HEK293 (cell line): ENCODE measurements around the gene ARHGAP36.
A peak's percentile ranks its signal among the peaks of the same experiment; 100 is the strongest.

Source experiments
- CTCF ChIA-PET: fragments of 350-600 bp; formaldehyde crosslinking; extraction: SDS; loops from one replicate; lab custom pipeline; 2021; ENCODE audit warnings: antibody characterized with exemption; lab: Yijun Ruan, JAX
- POLR2A ChIA-PET: fragments of 300-600 bp; formaldehyde crosslinking; extraction: SDS; loops from one replicate; lab custom pipeline; 2020; ENCODE audit warnings: antibody characterized with exemption, inconsistent platforms; lab: Yijun Ruan, JAX
- H3K27ac ChIP-seq: fragments of 200-500 bp; sonication (Bioruptor generic); 2 replicates; pipeline ENCODE4 v1.5.1; 2014; ENCODE audit warnings: low read depth, low read length, control low read depth, inconsistent platforms; ENCODE audit errors: extremely low read depth
- H3K36me3 ChIP-seq, 2 experiments: fragments of 200-500 bp in 1 of 2; sonication (Bioruptor generic) in 1 of 2; 1 replicate in 1 of 2; 2 replicates in 1 of 2; pipeline ENCODE4 v1.5.1; 2014 to 2017; ENCODE audit warnings: inconsistent platforms in 2 of 2, low read length in 2 of 2; ENCODE audit not compliant: control insufficient read depth in 2 of 2, insufficient read depth in 1 of 2
- H3K4me1 ChIP-seq: fragments of 200-500 bp; sonication (Bioruptor generic); 2 replicates; pipeline ENCODE4 v1.5.1; 2014; ENCODE audit warnings: mild to moderate bottlenecking, low read length, inconsistent platforms; ENCODE audit not compliant: control insufficient read depth, insufficient read depth
- H3K4me3 ChIP-seq: 2 replicates; pipeline ENCODE4 v1.5.1; 2011; ENCODE audit warnings: low read depth, mild to moderate bottlenecking, control low read depth, low read length, moderate library complexity
- H3K9me3 ChIP-seq: fragments of 200-500 bp; sonication (Bioruptor generic); 2 replicates; pipeline ENCODE4 v1.5.1; 2014; ENCODE audit warnings: low read depth, low read length, inconsistent platforms; ENCODE audit not compliant: control insufficient read depth, insufficient read depth
- EGR2 ChIP-seq: fragments of 450-650 bp; formaldehyde crosslinking; IDR thresholded peaks from 2 replicates; pipeline ENCODE4 v1.5.1; 2016; ENCODE audit warnings: low read depth, missing biosample characterization, missing genetic modification characterization
- HOXA7 ChIP-seq: sonication (generic); formaldehyde crosslinking; IDR thresholded peaks from 2 replicates; pipeline ENCODE4 v1.8.1; 2022; ENCODE audit warnings: missing genetic modification reagents, borderline replicate concordance
- KLF16 ChIP-seq: fragments of 450-650 bp; formaldehyde crosslinking; IDR thresholded peaks from 2 replicates; pipeline ENCODE4 v1.5.1; 2017; ENCODE audit warnings: missing biosample characterization, missing genetic modification characterization
- KLF8 ChIP-seq: fragments of 450-650 bp; formaldehyde crosslinking; IDR thresholded peaks from 2 replicates; pipeline ENCODE4 v1.5.1; 2016; ENCODE audit warnings: missing biosample characterization, missing genetic modification characterization
- MZF1 ChIP-seq: fragments of 450-650 bp; formaldehyde crosslinking; IDR thresholded peaks from 2 replicates; pipeline ENCODE4 v1.5.1; 2017; ENCODE audit warnings: missing biosample characterization, missing genetic modification characterization, borderline replicate concordance
- PRDM6 ChIP-seq: fragments of 450-650 bp; formaldehyde crosslinking; IDR thresholded peaks from 2 replicates; pipeline ENCODE4 v1.5.1; 2017; ENCODE audit warnings: missing biosample characterization, missing genetic modification characterization
- RBAK ChIP-seq: fragments of 450-650 bp; formaldehyde crosslinking; IDR thresholded peaks from 2 replicates; pipeline ENCODE4 v1.5.1; 2016; ENCODE audit warnings: missing biosample characterization, missing genetic modification characterization
- REST ChIP-seq: fragments of 450-650 bp; formaldehyde crosslinking; IDR thresholded peaks from 2 replicates; pipeline ENCODE4 v1.5.1; 2016; ENCODE audit warnings: missing biosample characterization, missing genetic modification characterization
- TRIM28 ChIP-seq: IDR thresholded peaks from 2 replicates; pipeline ENCODE4 v1.6.1; 2011; ENCODE audit warnings: low read length, control low read depth, borderline replicate concordance
- ZBTB17 ChIP-seq: fragments of 450-650 bp; formaldehyde crosslinking; IDR thresholded peaks from 2 replicates; pipeline ENCODE4 v1.5.1; 2016; ENCODE audit warnings: missing biosample characterization, missing genetic modification characterization
- ZBTB20 ChIP-seq: fragments of 450-650 bp; formaldehyde crosslinking; IDR thresholded peaks from 2 replicates; pipeline ENCODE4 v1.5.1; 2016; ENCODE audit warnings: missing biosample characterization, missing genetic modification characterization
- ZFHX2 ChIP-seq: fragments of 450-650 bp; formaldehyde crosslinking; conservative IDR thresholded peaks from 2 replicates; pipeline ENCODE4 v1.5.1; 2016; ENCODE audit warnings: missing biosample characterization, missing genetic modification characterization
- ZNF132 ChIP-seq: fragments of 450-650 bp; formaldehyde crosslinking; IDR thresholded peaks from 2 replicates; pipeline ENCODE4 v1.5.1; 2017; ENCODE audit warnings: missing biosample characterization, missing genetic modification characterization, borderline replicate concordance
- ZNF214 ChIP-seq: fragments of 450-650 bp; formaldehyde crosslinking; IDR thresholded peaks from 2 replicates; pipeline ENCODE4 v1.5.1; 2017; ENCODE audit warnings: missing biosample characterization, mild to moderate bottlenecking, missing genetic modification characterization, borderline replicate concordance
- ZNF302 ChIP-seq: fragments of 450-650 bp; formaldehyde crosslinking; IDR thresholded peaks from 2 replicates; pipeline ENCODE4 v1.5.1; 2016; ENCODE audit warnings: missing biosample characterization, missing genetic modification characterization, low read depth
- ZNF548 ChIP-seq: fragments of 450-650 bp; formaldehyde crosslinking; IDR thresholded peaks from 2 replicates; pipeline ENCODE4 v1.5.1; 2016; ENCODE audit warnings: missing biosample characterization, missing genetic modification characterization
- ZNF623 ChIP-seq: fragments of 450-650 bp; formaldehyde crosslinking; IDR thresholded peaks from 2 replicates; pipeline ENCODE4 v1.5.1; 2016; ENCODE audit warnings: missing biosample characterization, missing genetic modification characterization
- ZNF658 ChIP-seq: fragments of 450-650 bp; formaldehyde crosslinking; IDR thresholded peaks from 2 replicates; pipeline ENCODE4; 2016; ENCODE audit warnings: missing biosample characterization, missing genetic modification characterization
- ZSCAN4 ChIP-seq: fragments of 450-650 bp; formaldehyde crosslinking; IDR thresholded peaks from 2 replicates; pipeline ENCODE4 v1.5.1; 2017; ENCODE audit warnings: missing biosample characterization, missing genetic modification characterization

The ARHGAP36 gene

GRCh38 chrX:131066237-131066636, 8.1 kb downstream of the ARHGAP36 start:
- ChIA-PET CTCF (no interaction called here), POLR2A (no interaction called here)

GRCh38 chrX:131067216-131067615, 9.1 kb downstream of the ARHGAP36 start:
- POLR2A ChIA-PET = no interaction called here
- H3K9me3 ChIP-seq = no peaks in the 10 kb centered on the region
- no peak overlapping the region for H3K27ac ChIP-seq
- no peak overlapping the region for H3K4me3 ChIP-seq
- H3K36me3 ChIP-seq = no peaks in the 10 kb centered on the region
- CTCF ChIA-PET = no interaction called here
- H3K4me1 ChIP-seq = no peaks in the 10 kb centered on the region
- TF ChIP-seq RBAK = no peak
- TF ChIP-seq ZNF623 (tag by site-specific recombination) = no peak

More at GRCh38 chrX:131066237-131066636, 8.1 kb downstream of the ARHGAP36 start:
- Histone ChIP-seq H3K27ac (no peak overlapping the region), H3K4me1 (no peaks in the 10 kb centered on the region), H3K9me3 (no peaks in the 10 kb centered on the region), H3K4me3 (no peak overlapping the region), H3K36me3 (no peaks in the 10 kb centered on the region)
- TF ChIP-seq REST = peak; percentile 69; the same call in 1 of the 2 replicates
- TF ChIP-seq ZNF302 (tag by site-specific recombination) = no peak

- CTCF ChIA-PET = interaction anchor here (0.6 to 1.2 kb wide), 13 partner anchors 8 to 609 kb away, joined by 3 to 8 read pairs (median 3); no protein-coding TSS in a partner anchor
- Histone ChIP-seq H3K36me3 (no peaks in the 10 kb centered on the region), H3K27ac (no peak overlapping the region), H3K9me3 (no peaks in the 10 kb centered on the region), H3K4me3 (peak overlapping the region; percentile 11), H3K4me1 (no peaks in the 10 kb centered on the region)
- POLR2A ChIA-PET = no interaction called here
- TF ChIP-seq EGR2 (peak; percentile 15; the same call in 1 of the 2 replicates), ZNF548 (tag by site-specific recombination) (no peak), ZFHX2 (tag by site-specific recombination) (peak; percentile 60), ZNF132 (no peak), ZSCAN4 (tag by site-specific recombination) (peak; percentile 15; the same call in 1 of the 2 replicates), KLF8 (tag by site-specific recombination) (no peak)
Measured at GRCh38 chrX:131067846-131068745, 9.9 kb downstream of the ARHGAP36 start.

GRCh38 chrX:131068945-131069719, 11.0 kb downstream of the ARHGAP36 start:
- H3K27ac ChIP-seq = no peak overlapping the region
- ChIA-PET POLR2A (no interaction called here), CTCF (interaction anchor here (0.6 to 1.2 kb wide), 13 partner anchors 9 to 608 kb away, joined by 3 to 8 read pairs (median 3); no protein-coding TSS in a partner anchor)
- H3K9me3 ChIP-seq = no peaks in the 10 kb centered on the region
- H3K4me3 ChIP-seq = no peak overlapping the region
- no peaks in the 10 kb centered on the region for H3K4me1 ChIP-seq
- H3K36me3 ChIP-seq = no peaks in the 10 kb centered on the region
- TF ChIP-seq ZBTB20 (tag by site-specific recombination) (0 out of 2 replicates have a peak, but pooled peaks have one; percentile 12), KLF16 (tag by site-specific recombination) (0 out of 2 replicates have a peak, but pooled peaks have one; percentile 27), ZNF214 (tag by site-specific recombination) (no peak), MZF1 (tag by site-specific recombination) (peak; percentile 63; the same call in 1 of the 2 replicates), PRDM6 (tag by site-specific recombination) (no peak), TRIM28 (0 out of 2 replicates have a peak, but pooled peaks have one; percentile 29), ZNF658 (tag by site-specific recombination) (no peak), ZBTB17 (tag by site-specific recombination) (0 out of 2 replicates have a peak, but pooled peaks have one; percentile 27), HOXA7 (CRISPR knock-in tag) (no peak)
